CD14-positive monocyte (primary cell): ENCODE results near the gene HTR7. TPM values are rescaled to one million over a fixed set of nuclear protein-coding genes. Genes with fewer than 3 reads are reported as not detected.

Source experiments
- DNase-seq, 3 donors: peaks; one replicate each; pipeline ENCODE4 v3.0.0-alpha.2; 2011 to 2022
- H2AFZ ChIP-seq: 2 replicates; pipeline ENCODE4 v1.6.0; 2012; ENCODE audit warnings: mild to moderate bottlenecking, low read depth, low read length, inconsistent platforms; ENCODE audit not compliant: insufficient read depth, poor library complexity, severe bottlenecking
- H3K27ac ChIP-seq, 2 donors: 1 replicate in 1 of 2; 2 replicates in 1 of 2; pipeline ENCODE4 v1.5.1; 2012 to 2013; ENCODE audit warnings: low read length in 2 of 2, control low read depth in 1 of 2, inconsistent platforms in 1 of 2, low read depth in 1 of 2, mild to moderate bottlenecking in 1 of 2
- H3K27me3 ChIP-seq, 2 donors: one replicate each; pipeline versions ENCODE4 v1.6.0 to v1.6.1; 2011 to 2013; ENCODE audit warnings: low read length in 2 of 2; ENCODE audit not compliant: control insufficient read depth in 2 of 2, insufficient read depth in 2 of 2
- H3K36me3 ChIP-seq, 2 donors: replicated peaks in 1 of 2; 1 replicate in 1 of 2; 2 replicates in 1 of 2; pipeline versions ENCODE4 v1.5.1 to v1.6.1; 2012 to 2013; ENCODE audit warnings: low read length in 2 of 2, control low read depth in 1 of 2, inconsistent platforms in 1 of 2, mild to moderate bottlenecking in 1 of 2; ENCODE audit not compliant: insufficient read depth in 2 of 2, control insufficient read depth in 1 of 2
- H3K4me1 ChIP-seq, 2 donors: 1 replicate in 1 of 2; 2 replicates in 1 of 2; pipeline versions ENCODE4 v1.5.1 to v1.6.1; 2012 to 2013; ENCODE audit warnings: low read length in 2 of 2, control low read depth in 1 of 2, inconsistent platforms in 1 of 2, mild to moderate bottlenecking in 1 of 2, moderate library complexity in 1 of 2; ENCODE audit not compliant: insufficient read depth in 2 of 2, control insufficient read depth in 1 of 2
- H3K4me2 ChIP-seq: replicated peaks from 2 replicates; pipeline ENCODE3; 2012; ENCODE audit warnings: low read length, moderate library complexity, mild to moderate bottlenecking; ENCODE audit not compliant: poor library complexity, severe bottlenecking; ENCODE audit errors: extremely low read depth
- H3K4me3 ChIP-seq, 3 experiments: fragments of 200-600 bp in 1 of 3; sonication (generic) in 1 of 3; replicated peaks in 1 of 3; 1 replicate in 2 of 3; 2 replicates in 1 of 3; pipeline ENCODE4 v1.5.1; 2011 to 2013; ENCODE audit warnings: low read length in 3 of 3, mild to moderate bottlenecking in 3 of 3, control low read depth in 2 of 3, low read depth in 2 of 3, inconsistent platforms in 1 of 3, moderate library complexity in 1 of 3
- H3K79me2 ChIP-seq: 2 replicates; pipeline ENCODE4 v1.6.0; 2012; ENCODE audit warnings: mild to moderate bottlenecking, control low read depth, inconsistent platforms, low read length, moderate library complexity; ENCODE audit not compliant: insufficient read depth
- H3K9ac ChIP-seq: 2 replicates; pipeline ENCODE4 v1.6.0; 2017; ENCODE audit warnings: low read length, mild to moderate bottlenecking; ENCODE audit not compliant: insufficient read depth, poor library complexity, severe bottlenecking
- H3K9me3 ChIP-seq, 2 donors: replicated peaks in 1 of 2; 1 replicate in 1 of 2; 2 replicates in 1 of 2; pipeline versions ENCODE4 v1.5.1 to v1.6.1; 2012 to 2013; ENCODE audit warnings: low read length in 2 of 2, control low read depth in 1 of 2; ENCODE audit not compliant: control insufficient read depth in 1 of 2, insufficient read depth in 1 of 2
- H4K20me1 ChIP-seq: 2 replicates; pipeline ENCODE4 v1.6.0; 2012; ENCODE audit warnings: mild to moderate bottlenecking, low read length, control low read depth, moderate library complexity; ENCODE audit not compliant: insufficient read depth
- H3K27ac Mint-ChIP-seq, 7 donors: one replicate each; pipeline ENCODE4 v1.8.0; 2020; ENCODE audit warnings: mild to moderate bottlenecking in 7 of 7, mixed read lengths in 7 of 7, moderate library complexity in 6 of 7, inconsistent platforms in 2 of 7
- H3K27me3 Mint-ChIP-seq, 3 donors: one replicate each; pipeline ENCODE4 v1.8.0; 2021 to 2022; ENCODE audit warnings: low read depth in 3 of 3, mild to moderate bottlenecking in 3 of 3, mixed read lengths in 3 of 3, moderate library complexity in 3 of 3, inconsistent platforms in 1 of 3
- H3K36me3 Mint-ChIP-seq, 2 donors: one replicate each; pipeline ENCODE4 v1.8.0; 2020; ENCODE audit warnings: mixed read lengths in 2 of 2, inconsistent platforms in 1 of 2, mild to moderate bottlenecking in 1 of 2
- H3K4me1 Mint-ChIP-seq: one replicate; pipeline ENCODE4 v1.8.0; 2020; ENCODE audit warnings: mild to moderate bottlenecking, mixed read lengths
- H3K4me3 Mint-ChIP-seq, 2 donors: one replicate each; pipeline ENCODE4 v1.8.0; 2020; ENCODE audit warnings: mild to moderate bottlenecking in 2 of 2, mixed read lengths in 2 of 2, moderate library complexity in 1 of 2
- H3K9me3 Mint-ChIP-seq, 7 donors: one replicate each; pipeline ENCODE4 v1.8.0; 2020 to 2022; ENCODE audit warnings: mixed read lengths in 7 of 7, mild to moderate bottlenecking in 6 of 7, moderate library complexity in 6 of 7, inconsistent platforms in 2 of 7
- CTCF ChIP-seq: fragments of 200-600 bp; IDR thresholded peaks from one replicate; pipeline ENCODE4 v1.8.0; 2022; ENCODE audit warnings: antibody characterized with exemption, mild to moderate bottlenecking
- WGBS: methylation state at CpG from one replicate; pipeline ENCODE4 v1.1.5; 2013; ENCODE audit warnings: missing lambda C conversion rate; ENCODE audit not compliant: insufficient coverage; 5-methylcytosine and 5-hydroxymethylcytosine counted together
- intact Hi-C, 2 donors: fragments of 100-400 bp; cut with micrococcal nuclease; formaldehyde crosslinking; loops; one replicate each; pipeline versions ENCODE4 v1.15.0 to v1.15.1; 2023
- polyA plus RNA-seq, 3 donors: library from polyadenylated mRNA; depleted of rRNA in 1 of 3; unstranded in 2 of 3; stranded (reverse) in 1 of 3; fragments of 300-500 nt in 2 of 3; fragments of >200 nt in 1 of 3; fragmentation: Illumina TruSeq in 2 of 3; gene quantifications; 1 replicate in 2 of 3; 2 replicates in 1 of 3; pipeline ENCODE4 v1.2.3, GENCODE V29; 2012 to 2021

Gene HTR7
- polyA plus RNA-seq, 3 donors: 0.95 to 1.6 (median 1.1) TPM

DNA sequence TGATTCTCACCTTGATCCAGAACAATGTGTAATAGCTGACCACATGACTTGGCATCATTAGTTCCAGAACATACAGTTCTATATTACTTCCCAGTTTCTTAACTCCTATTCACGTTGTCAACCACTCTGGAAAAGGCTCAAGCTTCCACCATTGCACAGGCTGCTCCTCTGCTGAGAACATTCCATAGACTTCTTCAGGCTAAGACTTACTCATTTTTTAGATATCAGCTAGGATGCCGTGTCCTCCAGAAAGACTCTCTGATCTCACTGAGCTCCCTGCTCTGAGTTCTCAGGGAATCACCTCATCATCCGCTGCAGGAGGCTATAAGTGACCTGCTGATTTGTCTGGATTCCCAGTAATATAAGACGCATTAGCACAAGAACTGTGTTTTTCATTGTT is 73.1 kb downstream of the HTR7 start:
- no peak overlapping the region for H3K27ac Mint-ChIP-seq
- Histone ChIP-seq H3K27ac (no peak overlapping the region), H3K4me3 (no peak overlapping the region), H4K20me1 (no peaks in the 10 kb centered on the region), H3K9ac (no peak overlapping the region), H3K27me3 (no peaks in the 10 kb centered on the region), H3K79me2 (no peaks in the 10 kb centered on the region), H3K4me2 (no peak overlapping the region), H2AFZ (no peak overlapping the region), H3K36me3 (no peaks in the 10 kb centered on the region), H3K9me3 (no peaks in the 10 kb centered on the region), H3K4me1 (peaks cover 14 to 21% of the 10 kb centered on the region in 2 donors)
- H3K27me3 Mint-ChIP-seq: peaks cover 0 to 3% (median 0%) of the 10 kb centered on the region in 3 donors
- no peak for DNase-seq
- H3K36me3 Mint-ChIP-seq: no peaks in the 10 kb centered on the region
- no peak for TF ChIP-seq CTCF
- H3K4me1 Mint-ChIP-seq: peaks cover 23% of the 10 kb centered on the region
- H3K4me3 Mint-ChIP-seq: no peak overlapping the region
- WGBS: 78% methylated on average over 4 of the region's 4 CpGs
- H3K9me3 Mint-ChIP-seq: no peaks in the 10 kb centered on the region
- intact Hi-C loops: no loop called here

DNA sequence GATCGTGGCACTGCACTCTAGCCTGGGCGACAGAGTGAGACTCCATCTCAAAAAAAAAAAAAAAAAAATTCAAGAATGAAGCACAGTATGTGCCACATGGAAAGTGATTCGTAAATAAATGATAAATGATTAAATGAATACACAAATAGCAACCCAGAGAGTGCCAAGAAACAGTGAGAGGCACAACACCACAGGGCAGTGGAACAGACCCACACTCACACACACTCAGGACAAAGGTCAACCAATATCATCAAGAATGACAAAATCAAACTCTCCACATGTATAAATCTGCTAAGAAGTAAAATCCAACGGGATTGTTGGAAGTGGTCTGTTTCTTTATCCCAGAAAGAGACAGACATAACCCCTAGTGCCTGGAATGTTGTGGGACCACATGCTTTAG is 77.4 kb downstream of the HTR7 start:
- DNase-seq: no peak
- H3K27ac ChIP-seq: no peak overlapping the region
- peaks cover 0 to 7% (median 0%) of the 10 kb centered on the region in 7 donors for H3K9me3 Mint-ChIP-seq
- no peak overlapping the region for H3K4me3 Mint-ChIP-seq
- no CpG with 5 or more reads among the region's 4 CpGs for WGBS
- intact Hi-C loops: no loop called here
- no peak for TF ChIP-seq CTCF
- no peak overlapping the region for H3K4me2 ChIP-seq
- H4K20me1 ChIP-seq: no peaks in the 10 kb centered on the region
- peaks cover 34% of the 10 kb centered on the region for H3K4me1 Mint-ChIP-seq
- H3K27me3 ChIP-seq: no peaks in the 10 kb centered on the region
- no peaks in the 10 kb centered on the region for H3K36me3 ChIP-seq
- no peak overlapping the region for H3K9ac ChIP-seq
- peaks cover 0 to 3% (median 0%) of the 10 kb centered on the region in 3 donors for H3K27me3 Mint-ChIP-seq
- H3K4me1 ChIP-seq: peaks cover 36 to 42% of the 10 kb centered on the region in 2 donors
- H2AFZ ChIP-seq: no peak overlapping the region
- H3K9me3 ChIP-seq: no peaks in the 10 kb centered on the region
- no peak overlapping the region for H3K4me3 ChIP-seq
- no peak overlapping the region for H3K27ac Mint-ChIP-seq
- H3K79me2 ChIP-seq: no peaks in the 10 kb centered on the region
- H3K36me3 Mint-ChIP-seq: no peaks in the 10 kb centered on the region
